NT2/D1 (cell line): Measurements from ENCODE around the gene ADGRL3.

Experiments used
- DNase-seq: peaks from one replicate; pipeline ENCODE4 v3.0.0-alpha.2; 2011; ENCODE audit warnings: low read depth, low spot score
- H3K27me3 ChIP-seq: 2 replicates; pipeline ENCODE4 v1.6.0; 2011; ENCODE audit warnings: mild to moderate bottlenecking; ENCODE audit not compliant: insufficient read length, insufficient read depth
- H3K36me3 ChIP-seq: 2 replicates; pipeline ENCODE4 v1.6.1; 2011; ENCODE audit warnings: mild to moderate bottlenecking, low read length, mixed read lengths; ENCODE audit not compliant: insufficient read depth, insufficient read length
- H3K4me1 ChIP-seq: 2 replicates; pipeline ENCODE4 v1.5.1; 2011; ENCODE audit not compliant: insufficient read depth, insufficient read length
- H3K4me3 ChIP-seq: 2 replicates; pipeline ENCODE4 v1.5.1; 2011; ENCODE audit warnings: low read depth; ENCODE audit not compliant: insufficient read length
- H3K9ac ChIP-seq: 2 replicates; pipeline ENCODE4 v1.6.0; 2011; ENCODE audit warnings: low read depth; ENCODE audit not compliant: insufficient read length
- H3K9me3 ChIP-seq: 2 replicates; pipeline ENCODE4 v1.5.1; 2011; ENCODE audit warnings: mild to moderate bottlenecking, low read length; ENCODE audit not compliant: insufficient read depth
- SUZ12 ChIP-seq: IDR thresholded peaks from 2 replicates; pipeline ENCODE4 v1.6.1; 2011; ENCODE audit not compliant: insufficient read length, insufficient read depth; ENCODE audit errors: extremely low read depth
- YY1 ChIP-seq: IDR thresholded peaks from 2 replicates; pipeline ENCODE4 v1.6.1; 2011; ENCODE audit not compliant: insufficient read length, insufficient read depth
- ZNF274 ChIP-seq: IDR thresholded peaks from 2 replicates; pipeline ENCODE4 v1.6.1; 2011; ENCODE audit warnings: mild to moderate bottlenecking, low read depth, low read length

Gene ADGRL3

DNA sequence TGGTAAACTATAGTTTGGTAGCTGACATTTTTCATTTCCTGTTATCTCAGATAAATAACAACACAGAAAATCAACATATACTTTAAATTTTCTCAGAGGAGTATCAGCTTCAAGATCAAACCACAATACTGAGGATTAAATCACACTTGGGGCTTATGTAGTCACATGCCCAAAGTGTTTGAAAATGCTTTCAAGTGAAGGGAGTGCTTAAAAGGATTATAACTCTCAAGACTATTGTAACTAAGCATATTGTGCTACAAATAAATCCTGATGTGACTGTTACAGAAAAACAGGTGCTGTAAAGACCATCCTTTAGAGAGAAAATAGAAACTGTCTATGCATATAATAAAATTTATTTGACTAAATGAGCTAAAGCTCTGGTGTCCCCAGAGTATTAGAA lies 887.6 kb downstream of the ADGRL3 start:
- H3K4me3 ChIP-seq: no peak overlapping the region
- H3K9ac ChIP-seq: no peak overlapping the region
- H3K27me3 ChIP-seq: no peaks in the 10 kb centered on the region
- H3K4me1 ChIP-seq: no peaks in the 10 kb centered on the region
- DNase-seq: no peak
- TF ChIP-seq ZNF274 (no peak), YY1 (no peak), SUZ12 (no peak)
- no peaks in the 10 kb centered on the region for H3K9me3 ChIP-seq
- no peaks in the 10 kb centered on the region for H3K36me3 ChIP-seq

DNA sequence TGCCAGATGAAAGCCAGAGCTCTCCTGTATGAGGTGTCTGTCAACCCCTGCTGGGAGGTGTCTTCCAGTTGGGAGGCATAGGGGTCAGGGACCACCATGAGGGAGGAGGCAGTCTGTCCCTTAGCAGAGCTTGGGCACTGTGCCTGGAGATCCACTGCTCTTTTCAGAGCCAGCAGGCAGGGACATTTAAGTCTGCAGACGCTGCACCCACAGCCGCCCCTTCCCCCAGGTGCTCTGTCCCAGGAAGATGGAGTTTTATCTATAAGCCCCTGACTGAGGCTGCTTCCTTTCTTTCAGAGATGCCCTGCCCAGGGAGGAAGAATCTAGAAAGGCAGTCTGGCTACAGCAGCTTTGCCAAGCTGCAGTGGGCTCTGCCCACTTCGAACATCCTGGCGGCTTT lies 893.6 kb downstream of the ADGRL3 start:
- Histone ChIP-seq H3K9me3 (no peaks in the 10 kb centered on the region), H3K36me3 (no peaks in the 10 kb centered on the region), H3K27me3 (no peaks in the 10 kb centered on the region), H3K9ac (no peak overlapping the region), H3K4me1 (no peaks in the 10 kb centered on the region), H3K4me3 (no peak overlapping the region)
- TF ChIP-seq ZNF274: no peak
- no peak for TF ChIP-seq YY1
- no peak for TF ChIP-seq SUZ12
- DNase-seq: no peak

DNA sequence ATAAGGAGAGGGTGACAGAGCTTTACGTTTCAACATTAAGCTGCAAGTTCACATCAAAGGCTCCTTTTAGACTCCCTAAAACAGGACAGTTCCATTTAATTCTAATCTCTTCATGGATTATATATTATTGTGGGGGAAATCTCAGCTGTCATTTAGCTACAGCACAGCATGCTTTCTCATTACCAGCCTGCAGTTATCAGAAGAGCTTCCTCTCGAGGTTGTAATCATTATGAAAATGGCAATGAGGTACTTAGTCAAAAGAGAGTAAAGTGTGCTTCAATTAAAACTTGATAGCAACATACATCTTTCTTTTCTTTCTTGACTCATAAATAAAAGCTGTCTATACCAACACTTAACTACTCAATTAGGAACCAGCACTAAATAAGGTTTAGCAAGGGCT lies 896.8 kb downstream of the ADGRL3 start:
- no peaks in the 10 kb centered on the region for H3K36me3 ChIP-seq
- no peak for TF ChIP-seq SUZ12
- no peak for TF ChIP-seq YY1
- TF ChIP-seq ZNF274: no peak
- no peak for DNase-seq
- H3K27me3 ChIP-seq: no peaks in the 10 kb centered on the region
- H3K4me3 ChIP-seq: no peak overlapping the region
- no peak overlapping the region for H3K9ac ChIP-seq
- H3K4me1 ChIP-seq: no peaks in the 10 kb centered on the region
- H3K9me3 ChIP-seq: no peaks in the 10 kb centered on the region

DNA sequence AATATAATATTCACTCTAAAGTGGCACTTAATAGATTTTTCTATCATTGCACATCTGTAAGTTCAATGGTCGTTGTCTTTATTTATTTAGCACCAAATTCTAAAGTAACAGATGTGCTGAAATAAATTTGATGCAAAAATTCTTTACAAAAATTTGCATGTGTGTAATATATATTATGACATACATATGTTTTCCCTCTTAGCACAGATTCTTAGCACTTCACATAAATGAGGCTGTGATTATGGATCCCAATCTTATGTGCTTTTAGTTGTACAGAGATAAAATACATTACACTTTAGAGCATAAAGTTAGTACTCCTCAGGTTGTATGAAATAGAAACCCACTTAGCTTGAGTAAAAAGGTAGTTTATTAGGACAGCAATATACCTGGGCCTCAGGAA lies 915.1 kb downstream of the ADGRL3 start:
- no peak for TF ChIP-seq YY1
- TF ChIP-seq ZNF274: no peak
- TF ChIP-seq SUZ12: no peak
- Histone ChIP-seq H3K9me3 (no peaks in the 10 kb centered on the region), H3K4me3 (no peak overlapping the region), H3K27me3 (no peaks in the 10 kb centered on the region), H3K36me3 (no peaks in the 10 kb centered on the region), H3K9ac (no peak overlapping the region), H3K4me1 (no peaks in the 10 kb centered on the region)
- no peak for DNase-seq

DNA sequence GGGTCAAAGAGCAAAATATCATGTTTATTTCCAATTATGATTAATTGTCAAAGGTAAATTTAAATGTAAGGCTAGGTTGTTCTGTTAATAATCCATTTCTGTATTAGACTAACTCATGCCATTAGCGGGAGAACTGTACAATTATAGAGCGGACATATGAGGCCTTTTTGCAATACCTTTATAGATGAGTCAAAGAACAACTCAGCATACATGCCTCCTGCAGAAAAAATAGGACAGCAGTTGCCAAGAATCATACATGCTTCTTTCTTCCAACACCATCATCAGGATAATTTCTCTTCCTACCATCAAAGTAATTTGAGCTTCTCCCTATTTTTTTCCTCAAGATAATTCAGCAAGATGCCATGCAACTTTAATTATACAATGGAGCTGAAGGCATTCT lies 917.8 kb downstream of the ADGRL3 start:
- Histone ChIP-seq H3K9ac (no peak overlapping the region), H3K4me3 (no peak overlapping the region), H3K36me3 (no peaks in the 10 kb centered on the region), H3K4me1 (no peaks in the 10 kb centered on the region), H3K27me3 (no peaks in the 10 kb centered on the region), H3K9me3 (no peaks in the 10 kb centered on the region)
- TF ChIP-seq SUZ12 (no peak), YY1 (no peak), ZNF274 (no peak)
- no peak for DNase-seq

DNA sequence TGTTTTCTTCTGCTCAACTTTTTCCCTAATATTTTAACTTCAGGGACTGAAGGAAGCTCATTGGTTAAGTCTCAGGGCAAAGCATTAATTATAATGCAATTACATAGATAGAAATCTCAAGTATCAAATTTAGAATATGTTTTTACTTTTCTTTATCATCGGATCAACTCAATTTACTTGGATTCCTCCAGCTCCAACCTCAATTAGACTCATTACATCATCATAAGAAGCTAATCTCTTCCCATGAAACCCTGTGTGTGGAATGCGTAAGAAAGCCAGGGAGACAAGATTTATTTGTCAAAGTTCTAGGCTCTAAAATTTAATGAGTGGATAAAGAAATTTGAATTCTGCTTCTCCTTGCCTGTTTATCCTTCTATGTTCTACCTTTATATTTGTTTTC lies 918.4 kb downstream of the ADGRL3 start:
- TF ChIP-seq SUZ12 (no peak), YY1 (no peak), ZNF274 (no peak)
- H3K4me3 ChIP-seq: no peak overlapping the region
- no peaks in the 10 kb centered on the region for H3K27me3 ChIP-seq
- no peaks in the 10 kb centered on the region for H3K4me1 ChIP-seq
- no peaks in the 10 kb centered on the region for H3K36me3 ChIP-seq
- H3K9me3 ChIP-seq: no peaks in the 10 kb centered on the region
- DNase-seq: no peak
- H3K9ac ChIP-seq: no peak overlapping the region

DNA sequence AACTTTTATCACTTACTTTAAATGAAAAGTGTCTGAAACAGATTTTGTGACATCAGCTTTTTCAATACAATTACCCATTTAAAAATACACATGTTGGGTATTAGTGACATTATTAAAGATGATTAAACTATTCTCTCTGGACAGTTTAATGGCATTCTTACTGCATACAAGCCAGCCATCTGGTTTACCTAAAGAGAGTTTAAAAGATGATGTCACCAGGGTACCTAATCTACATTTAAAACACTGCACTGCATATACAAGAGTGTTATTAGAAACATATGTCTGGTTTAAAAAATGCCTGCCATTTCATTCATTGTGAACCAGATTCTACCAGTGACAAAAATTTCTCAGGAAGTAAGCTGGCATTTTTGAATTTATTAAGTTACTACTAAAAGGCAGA lies 919.1 kb downstream of the ADGRL3 start:
- Histone ChIP-seq H3K27me3 (no peaks in the 10 kb centered on the region), H3K9ac (no peak overlapping the region), H3K36me3 (no peaks in the 10 kb centered on the region), H3K4me3 (no peak overlapping the region), H3K4me1 (no peaks in the 10 kb centered on the region), H3K9me3 (no peaks in the 10 kb centered on the region)
- TF ChIP-seq ZNF274: no peak
- TF ChIP-seq YY1: no peak
- no peak for TF ChIP-seq SUZ12
- DNase-seq: no peak

DNA sequence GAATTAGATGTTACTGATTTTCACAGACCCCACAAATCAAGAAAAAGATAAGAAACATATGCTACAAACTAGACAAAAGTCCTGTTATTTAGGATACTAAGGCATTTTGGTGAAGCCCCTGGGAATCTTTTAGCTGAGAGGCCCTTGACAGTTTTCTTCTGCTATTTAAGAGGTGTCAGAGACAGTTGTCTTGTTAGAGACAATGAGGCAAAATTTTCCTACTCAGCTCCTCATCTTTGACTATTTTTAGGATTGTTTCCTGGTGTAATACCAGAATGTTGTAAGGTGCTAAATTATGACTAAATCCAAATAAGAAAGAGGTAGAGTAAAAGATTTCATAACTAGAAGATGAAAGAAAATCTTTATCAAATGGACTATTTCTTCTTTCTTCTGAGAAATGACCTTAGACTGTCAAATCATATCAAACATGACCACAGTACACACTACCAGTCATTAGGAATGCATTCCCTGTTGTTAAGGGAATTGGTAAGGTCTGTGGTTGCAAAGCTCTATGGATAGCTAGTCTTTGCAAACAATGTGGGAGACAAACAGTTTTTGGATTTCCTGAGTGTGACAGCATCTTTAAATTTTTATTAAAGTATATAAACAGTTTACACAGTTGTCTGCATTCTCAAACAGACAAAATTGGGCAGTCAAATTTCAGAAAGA lies 926.1 kb downstream of the ADGRL3 start:
- Histone ChIP-seq H3K4me3 (no peak overlapping the region), H3K27me3 (no peaks in the 10 kb centered on the region), H3K4me1 (no peaks in the 10 kb centered on the region), H3K9ac (no peak overlapping the region), H3K36me3 (no peaks in the 10 kb centered on the region), H3K9me3 (no peaks in the 10 kb centered on the region)
- no peak for DNase-seq
- no peak for TF ChIP-seq SUZ12
- no peak for TF ChIP-seq ZNF274
- no peak for TF ChIP-seq YY1
